NB4 (cell line): ENCODE data around the gene TMEM220.

Experiments
- DNase-seq: peaks from one replicate; pipeline ENCODE4 v3.0.0; 2010; ENCODE audit warnings: low read depth
- H3K4me3 ChIP-seq: one replicate; pipeline ENCODE4 v1.5.1; 2011; ENCODE audit warnings: mild to moderate bottlenecking, low read depth, low read length, moderate library complexity
- MYC ChIP-seq: IDR thresholded peaks from 2 replicates; pipeline ENCODE4 v1.6.1; 2011; ENCODE audit warnings: low read depth, low read length
- POLR2A ChIP-seq: IDR thresholded peaks from 2 replicates; pipeline ENCODE4 v1.6.1; 2011; ENCODE audit warnings: mild to moderate bottlenecking; ENCODE audit not compliant: insufficient read length; ENCODE audit errors: extremely low read depth
- TF ChIP-seq, protein P1 (sequence below): IDR thresholded peaks from one replicate; pipeline ENCODE4 v1.5.1; 2012; ENCODE audit warnings: low read depth, low read length
- TF ChIP-seq, protein P2 (sequence below): IDR thresholded peaks from 2 replicates; pipeline ENCODE4 v1.6.1; 2011; ENCODE audit warnings: low read depth, low read length

TMEM220 gene

DNA sequence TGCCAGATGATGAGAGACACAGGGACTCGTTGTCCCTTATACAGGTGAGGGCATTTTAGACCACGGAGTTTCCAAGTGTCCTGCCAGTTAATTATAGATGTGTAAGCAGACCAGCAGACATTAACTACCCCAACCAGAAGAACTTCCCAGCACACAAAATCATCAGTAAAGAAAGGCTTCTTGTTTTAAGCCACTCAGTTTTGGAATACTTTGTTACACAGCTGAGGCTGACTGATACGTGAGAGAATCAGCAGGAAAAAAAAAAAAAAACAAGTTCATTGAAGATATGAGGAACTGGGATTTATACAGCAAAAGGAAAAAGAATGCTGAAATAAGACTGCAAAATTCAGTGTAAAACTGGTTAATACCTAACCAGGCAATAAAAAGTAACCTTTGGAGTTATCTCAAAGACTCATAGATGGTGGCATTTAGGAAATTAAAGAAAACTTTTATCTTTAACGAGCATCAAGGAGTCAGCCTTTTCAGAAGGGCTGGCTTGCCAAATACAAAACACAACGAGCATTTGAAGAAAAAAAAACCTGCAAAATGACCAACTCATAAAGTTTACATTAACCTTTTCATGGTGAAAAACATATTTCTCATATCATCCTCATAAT is 46.0 kb upstream of the TMEM220 start:
- no peak overlapping the region for H3K4me3 ChIP-seq
- TF ChIP-seq, protein P1, sequence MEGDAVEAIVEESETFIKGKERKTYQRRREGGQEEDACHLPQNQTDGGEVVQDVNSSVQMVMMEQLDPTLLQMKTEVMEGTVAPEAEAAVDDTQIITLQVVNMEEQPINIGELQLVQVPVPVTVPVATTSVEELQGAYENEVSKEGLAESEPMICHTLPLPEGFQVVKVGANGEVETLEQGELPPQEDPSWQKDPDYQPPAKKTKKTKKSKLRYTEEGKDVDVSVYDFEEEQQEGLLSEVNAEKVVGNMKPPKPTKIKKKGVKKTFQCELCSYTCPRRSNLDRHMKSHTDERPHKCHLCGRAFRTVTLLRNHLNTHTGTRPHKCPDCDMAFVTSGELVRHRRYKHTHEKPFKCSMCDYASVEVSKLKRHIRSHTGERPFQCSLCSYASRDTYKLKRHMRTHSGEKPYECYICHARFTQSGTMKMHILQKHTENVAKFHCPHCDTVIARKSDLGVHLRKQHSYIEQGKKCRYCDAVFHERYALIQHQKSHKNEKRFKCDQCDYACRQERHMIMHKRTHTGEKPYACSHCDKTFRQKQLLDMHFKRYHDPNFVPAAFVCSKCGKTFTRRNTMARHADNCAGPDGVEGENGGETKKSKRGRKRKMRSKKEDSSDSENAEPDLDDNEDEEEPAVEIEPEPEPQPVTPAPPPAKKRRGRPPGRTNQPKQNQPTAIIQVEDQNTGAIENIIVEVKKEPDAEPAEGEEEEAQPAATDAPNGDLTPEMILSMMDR, result no peak
- TF ChIP-seq POLR2A (no peak), MYC (no peak)
- TF ChIP-seq, protein P2, sequence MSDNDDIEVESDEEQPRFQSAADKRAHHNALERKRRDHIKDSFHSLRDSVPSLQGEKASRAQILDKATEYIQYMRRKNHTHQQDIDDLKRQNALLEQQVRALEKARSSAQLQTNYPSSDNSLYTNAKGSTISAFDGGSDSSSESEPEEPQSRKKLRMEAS, result no peak
- DNase-seq, result no peak

DNA sequence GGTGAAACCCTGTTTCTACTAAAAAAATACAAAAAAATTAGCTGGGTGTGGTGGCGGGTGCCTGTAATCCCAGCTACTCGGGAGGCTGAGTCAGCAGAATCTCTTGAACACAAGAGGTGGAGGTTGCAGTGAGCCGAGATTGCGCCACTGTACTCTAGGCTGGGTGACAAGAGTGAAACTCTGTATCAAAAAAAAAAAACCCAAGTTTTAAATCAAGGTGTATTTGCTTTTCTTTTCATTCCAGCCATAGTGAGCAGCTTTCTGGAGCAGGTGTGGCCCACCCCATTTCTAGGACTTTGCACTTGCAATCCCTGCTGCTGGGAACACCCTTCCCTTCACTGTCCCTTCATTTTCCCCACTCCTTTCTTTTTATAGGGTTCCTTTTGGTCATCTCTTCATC is 45.2 kb upstream of the TMEM220 start:
- H3K4me3 ChIP-seq, result no peak overlapping the region
- TF ChIP-seq, protein P2, result no peak
- no peak for TF ChIP-seq POLR2A
- no peak for DNase-seq

DNA sequence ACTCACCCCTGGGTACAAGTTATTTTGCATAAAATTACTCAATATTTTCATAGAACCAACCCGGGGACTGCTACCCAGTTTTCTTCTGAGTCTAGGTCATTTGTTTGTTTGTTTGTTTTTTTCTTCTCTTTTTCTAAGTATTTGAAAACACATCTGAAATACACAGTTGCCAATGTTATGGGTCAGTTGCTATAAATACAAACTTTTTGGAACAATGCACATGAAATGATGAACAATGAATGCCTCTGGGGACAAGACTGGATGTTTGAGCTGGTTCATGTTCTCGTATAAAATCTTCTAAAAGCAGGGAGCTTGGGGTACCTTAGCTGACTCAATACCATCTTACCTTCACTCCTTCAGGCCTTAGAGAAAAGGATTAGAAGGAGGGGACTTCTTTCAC is 43.6 kb upstream of the TMEM220 start:
- no peak for DNase-seq
- TF ChIP-seq MYC, result no peak
- TF ChIP-seq, protein P2, result no peak
- TF ChIP-seq POLR2A, result no peak
- TF ChIP-seq, protein P1, result no peak
- no peak overlapping the region for H3K4me3 ChIP-seq

DNA sequence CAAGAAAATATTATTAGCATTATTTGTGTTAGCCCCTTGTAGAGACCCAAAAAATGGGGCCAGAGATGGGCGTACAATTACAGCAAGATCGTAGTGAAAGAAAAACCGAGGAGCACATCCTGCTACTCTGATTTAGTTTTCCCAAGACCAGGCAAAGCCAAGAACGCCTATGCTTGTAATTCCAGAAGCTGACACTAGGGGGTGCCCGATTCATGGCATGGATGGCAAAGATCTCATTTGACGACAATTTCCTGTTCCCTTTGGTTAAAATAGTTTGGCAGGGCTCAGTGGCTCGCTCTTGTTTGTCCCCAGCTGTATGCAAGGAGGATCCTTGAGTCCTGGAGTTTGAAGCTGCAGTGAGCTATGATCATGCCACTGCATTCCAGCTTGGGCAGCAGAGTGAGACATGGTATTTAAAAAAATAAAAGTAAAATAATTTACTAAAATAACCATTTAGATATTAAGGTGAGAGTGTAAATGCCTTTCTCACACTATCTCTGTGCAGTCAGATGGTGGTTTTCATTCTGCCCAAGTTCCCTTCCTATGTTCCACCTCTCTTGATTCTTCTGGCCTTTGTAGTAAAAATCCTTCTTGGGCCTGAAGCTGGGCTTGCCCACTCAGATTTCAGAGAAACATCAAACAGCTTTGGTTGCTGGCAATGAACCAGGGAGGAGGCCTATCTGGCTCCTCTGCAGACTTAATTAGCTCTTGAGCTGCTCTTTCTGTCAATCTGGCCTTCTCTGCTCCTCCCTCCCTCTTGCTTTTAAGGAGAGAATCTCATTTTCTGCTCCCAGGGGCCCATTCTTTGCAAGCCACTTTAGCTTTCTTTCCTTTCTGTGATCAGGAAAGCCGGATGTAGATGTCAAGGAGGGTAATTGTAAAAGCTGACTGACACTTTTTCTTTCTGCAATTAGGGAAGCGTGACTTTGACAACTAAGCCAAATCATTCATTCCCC is 42.9 kb upstream of the TMEM220 start:
- H3K4me3 ChIP-seq, result no peak overlapping the region
- peak; percentile 67 for DNase-seq
- TF ChIP-seq POLR2A (no peak), MYC (no peak)
- TF ChIP-seq, protein P2, result no peak
- TF ChIP-seq, protein P1, result peak; percentile 97

DNA sequence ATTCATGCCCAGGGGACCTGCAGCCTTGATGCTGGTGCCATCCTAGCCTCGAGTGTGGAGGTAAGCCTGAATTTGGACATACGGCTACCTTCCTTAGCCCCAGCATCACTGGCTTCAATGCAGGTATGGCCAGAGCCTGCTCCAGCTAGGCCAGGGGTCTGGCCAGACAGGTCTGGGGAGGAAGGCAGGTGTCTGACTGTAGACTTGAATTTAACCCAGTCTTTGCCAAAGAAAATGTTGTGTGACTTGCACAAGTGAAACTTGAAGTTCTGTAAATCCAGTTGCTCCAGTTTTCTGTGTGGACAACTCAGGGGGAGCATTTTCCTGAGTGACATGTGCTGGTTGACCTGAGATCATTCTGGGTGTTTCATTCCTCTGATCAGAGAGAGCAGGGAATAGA is 41.3 kb upstream of the TMEM220 start:
- TF ChIP-seq, protein P2, result no peak
- no peak for TF ChIP-seq MYC
- TF ChIP-seq, protein P1, result no peak
- no peak for TF ChIP-seq POLR2A
- no peak for DNase-seq
- H3K4me3 ChIP-seq, result no peak overlapping the region

DNA sequence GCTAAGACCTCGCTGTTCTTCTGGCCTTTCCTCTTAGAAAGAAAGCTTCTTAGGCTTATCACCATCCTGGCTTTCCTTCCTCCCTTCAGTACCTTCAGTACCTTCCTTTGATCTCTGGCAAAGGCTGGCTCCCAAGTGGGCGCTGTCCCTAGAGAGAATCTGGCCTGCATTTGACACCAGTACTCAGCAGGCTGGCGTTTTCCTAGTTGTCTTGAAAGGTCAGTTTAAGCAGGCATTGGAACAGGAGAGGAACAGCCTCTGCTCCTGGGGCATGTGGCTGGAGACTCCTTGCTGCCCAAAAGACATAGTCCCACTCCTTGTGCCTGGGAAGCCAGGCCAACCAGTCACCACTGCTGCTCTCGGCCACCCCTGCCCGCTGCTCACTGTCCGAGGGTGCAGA is 40.0 kb upstream of the TMEM220 start:
- TF ChIP-seq POLR2A (no peak), MYC (no peak)
- TF ChIP-seq, protein P1, result no peak
- no peak for DNase-seq
- no peak overlapping the region for H3K4me3 ChIP-seq
